ENCODE data around the gene SRP9. TPM values are rescaled to one million over a fixed set of nuclear protein-coding genes. Genes with fewer than 3 reads are reported as not detected.

The SRP9 gene
- total and polyA plus RNA-seq, 11 donors: 147 to 211 (median 171) TPM

GRCh38 chr1:225746361-225747179 lies 31.1 kb upstream of the SRP9 start:
- peak in 6 of 12 donors; percentile 13 to 33 (median 28) for TF ChIP-seq CTCF (IDR thresholded peaks at IDR 0.05)
- TF ChIP-seq POLR2A (IDR thresholded peaks at IDR 0.05): no peak
- Histone ChIP-seq H3K9me3 (no peaks in the 10 kb centered on the region), H3K4me3 (peak overlapping the region in 11 of 12 donors; percentile 3 to 60 (median 48)), H3K27me3 (no peaks in the 10 kb centered on the region), H3K36me3 (no peaks in the 10 kb centered on the region), H3K4me1 (peaks cover 2 to 48% (median 27%) of the 10 kb centered on the region in 12 donors), H3K27ac (peak overlapping the region; percentile 78 to 96 (median 88))
- intact Hi-C loops (cut with DNase I): loop anchor here in 4 of 10 donors (5.0 to 10.0 kb wide), 3 partner anchors 49 to 94 kb away; partner anchors contain the start of gene ENAH (in 1 of the 4)
- peak; percentile 91 to 98 (median 97) for ATAC-seq
- peak; percentile 78 to 85 (median 83) for DNase-seq
- WGBS, 4 donors: 28 to 39% (median 34%) methylated on average over 18 of the region's 18 CpGs

- Histone ChIP-seq H3K36me3 (no peaks in the 10 kb centered on the region), H3K9me3 (no peaks in the 10 kb centered on the region), H3K4me3 (no peak overlapping the region), H3K27me3 (no peaks in the 10 kb centered on the region), H3K27ac (peak overlapping the region in 11 of 12 donors; percentile 79 to 96 (median 89)), H3K4me1 (peaks cover 2 to 55% (median 28%) of the 10 kb centered on the region in 12 donors)
- ATAC-seq (no peak), DNase-seq (no peak)
- TF ChIP-seq CTCF (IDR thresholded peaks at IDR 0.05) (no peak), POLR2A (IDR thresholded peaks at IDR 0.05) (no peak)
- WGBS, 4 donors: 91 to 94% (median 93%) methylated on average over 7 of the region's 7 CpGs
- intact Hi-C loops (cut with DNase I): loop anchor here in 4 of 10 donors (5.0 to 10.0 kb wide), 3 partner anchors 50 to 95 kb away; partner anchors contain the start of gene ENAH (in 1 of the 4)
Observed at GRCh38 chr1:225747566-225747965, 30.1 kb upstream of the SRP9 start.

- DNase-seq (no peak), ATAC-seq (no peak)
- no peak overlapping the region for H3K27ac ChIP-seq
- H3K9me3 ChIP-seq: no peaks in the 10 kb centered on the region
- peaks cover 2 to 55% (median 28%) of the 10 kb centered on the region in 12 donors for H3K4me1 ChIP-seq
- H3K36me3 ChIP-seq: no peaks in the 10 kb centered on the region
- no peak overlapping the region for H3K4me3 ChIP-seq
- 92 to 95% (median 94%) methylated on average over 10 of the region's 10 CpGs for WGBS, 4 donors
- H3K27me3 ChIP-seq: no peaks in the 10 kb centered on the region
- intact Hi-C loops (cut with DNase I): loop anchor here in 4 of 10 donors (5.0 to 10.0 kb wide), 3 partner anchors 51 to 96 kb away; partner anchors contain the start of gene ENAH (in 1 of the 4)
- no peak for TF ChIP-seq POLR2A (IDR thresholded peaks at IDR 0.05)
Observed at GRCh38 chr1:225748529-225748928, 29.1 kb upstream of the SRP9 start.

GRCh38 chr1:225749706-225750105 lies 27.9 kb upstream of the SRP9 start:
- Histone ChIP-seq H3K4me1 (peaks cover 2 to 61% (median 35%) of the 10 kb centered on the region in 12 donors), H3K27ac (no peak overlapping the region), H3K27me3 (no peaks in the 10 kb centered on the region), H3K4me3 (no peak overlapping the region), H3K9me3 (no peaks in the 10 kb centered on the region), H3K36me3 (no peaks in the 10 kb centered on the region)
- intact Hi-C loops (cut with DNase I): loop anchor here in 5 of 10 donors (5.0 to 10.0 kb wide), 3 partner anchors 52 to 97 kb away; partner anchors contain the start of gene ENAH (in 2 of the 5)
- 90 to 96% (median 91%) methylated on average over 3 of the region's 3 CpGs for WGBS, 4 donors
- ATAC-seq (no peak), DNase-seq (no peak)
- TF ChIP-seq POLR2A (IDR thresholded peaks at IDR 0.05) (no peak), CTCF (IDR thresholded peaks at IDR 0.05) (no peak)

Data from heart left ventricle (tissue), 16 donors.